PFSK-1 (cell line): ENCODE data around the gene ELN.

Experiments used
- FOXP2 ChIP-seq: optimal IDR thresholded peaks from 2 replicates; pipeline ENCODE3; 2011; ENCODE audit warnings: borderline replicate concordance, control low read depth, inconsistent platforms; ENCODE audit not compliant: insufficient read depth; ENCODE audit errors: extremely low read length, extremely low read depth
- POLR2AphosphoS5 ChIP-seq: IDR thresholded peaks from 2 replicates; pipeline ENCODE4 v1.6.1; 2012; ENCODE audit warnings: low read depth, mild to moderate bottlenecking, control low read depth, low read length, moderate library complexity
- SIN3A ChIP-seq: IDR thresholded peaks from 2 replicates; pipeline ENCODE4 v1.6.1; 2012; ENCODE audit warnings: mild to moderate bottlenecking, low read length, moderate library complexity, borderline replicate concordance; ENCODE audit not compliant: insufficient read depth
- TAF1 ChIP-seq: IDR thresholded peaks from 2 replicates; pipeline ENCODE4 v1.6.1; 2012; ENCODE audit warnings: low read length, control low read depth, borderline replicate concordance; ENCODE audit not compliant: insufficient read depth
- TF ChIP-seq, protein P1 (sequence below), 2 experiments: IDR thresholded peaks; 2 replicates each; pipeline versions ENCODE4 v1.6.1 to v1.8.0; 2011 to 2012; ENCODE audit warnings: low read depth in 2 of 2, low read length in 2 of 2, control low read depth in 1 of 2, inconsistent platforms in 1 of 2, mild to moderate bottlenecking in 1 of 2, moderate library complexity in 1 of 2; ENCODE audit not compliant: insufficient read depth in 1 of 2

DNA sequence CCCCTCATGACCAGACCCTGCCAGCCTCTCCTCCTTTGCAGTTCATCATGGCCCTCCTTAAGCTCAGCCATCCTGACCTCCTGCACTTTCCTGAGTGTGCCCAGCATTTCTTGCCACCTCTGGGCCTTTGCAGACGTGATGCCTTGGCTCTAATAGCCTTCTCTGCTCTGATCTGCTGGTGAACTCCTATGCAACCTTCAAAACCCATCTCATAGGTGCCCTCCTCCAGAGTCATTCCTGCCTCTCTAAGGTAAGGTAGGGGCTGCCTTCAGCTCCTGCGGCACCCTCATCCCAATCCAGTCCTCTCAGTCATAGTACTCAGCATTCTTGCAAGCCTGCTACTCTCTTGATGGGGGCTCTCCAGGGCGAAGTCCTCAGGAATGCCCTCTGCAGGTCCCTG is 19.3 kb upstream of the ELN start:
- TF ChIP-seq, protein P1, sequence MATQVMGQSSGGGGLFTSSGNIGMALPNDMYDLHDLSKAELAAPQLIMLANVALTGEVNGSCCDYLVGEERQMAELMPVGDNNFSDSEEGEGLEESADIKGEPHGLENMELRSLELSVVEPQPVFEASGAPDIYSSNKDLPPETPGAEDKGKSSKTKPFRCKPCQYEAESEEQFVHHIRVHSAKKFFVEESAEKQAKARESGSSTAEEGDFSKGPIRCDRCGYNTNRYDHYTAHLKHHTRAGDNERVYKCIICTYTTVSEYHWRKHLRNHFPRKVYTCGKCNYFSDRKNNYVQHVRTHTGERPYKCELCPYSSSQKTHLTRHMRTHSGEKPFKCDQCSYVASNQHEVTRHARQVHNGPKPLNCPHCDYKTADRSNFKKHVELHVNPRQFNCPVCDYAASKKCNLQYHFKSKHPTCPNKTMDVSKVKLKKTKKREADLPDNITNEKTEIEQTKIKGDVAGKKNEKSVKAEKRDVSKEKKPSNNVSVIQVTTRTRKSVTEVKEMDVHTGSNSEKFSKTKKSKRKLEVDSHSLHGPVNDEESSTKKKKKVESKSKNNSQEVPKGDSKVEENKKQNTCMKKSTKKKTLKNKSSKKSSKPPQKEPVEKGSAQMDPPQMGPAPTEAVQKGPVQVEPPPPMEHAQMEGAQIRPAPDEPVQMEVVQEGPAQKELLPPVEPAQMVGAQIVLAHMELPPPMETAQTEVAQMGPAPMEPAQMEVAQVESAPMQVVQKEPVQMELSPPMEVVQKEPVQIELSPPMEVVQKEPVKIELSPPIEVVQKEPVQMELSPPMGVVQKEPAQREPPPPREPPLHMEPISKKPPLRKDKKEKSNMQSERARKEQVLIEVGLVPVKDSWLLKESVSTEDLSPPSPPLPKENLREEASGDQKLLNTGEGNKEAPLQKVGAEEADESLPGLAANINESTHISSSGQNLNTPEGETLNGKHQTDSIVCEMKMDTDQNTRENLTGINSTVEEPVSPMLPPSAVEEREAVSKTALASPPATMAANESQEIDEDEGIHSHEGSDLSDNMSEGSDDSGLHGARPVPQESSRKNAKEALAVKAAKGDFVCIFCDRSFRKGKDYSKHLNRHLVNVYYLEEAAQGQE (IDR thresholded peaks at IDR 0.05; ENCODE audit: insufficient read depth in 1 of 2, low read depth in 2 of 2, low read length in 2 of 2): no peak
- TF ChIP-seq POLR2AphosphoS5 (no peak), TAF1 (no peak), FOXP2 (no peak), SIN3A (no peak)
